ENCODE results near the gene KPNA1. TPM values are rescaled to one million over a fixed set of nuclear protein-coding genes. Genes with fewer than 3 reads are reported as not detected.

Gene KPNA1
- polyA plus RNA-seq, 1 of the 3 experiments (the other 2 are of a cell fraction), result 21.6 TPM

GRCh38 chr3:122410639-122411038 is 104.1 kb downstream of the KPNA1 start:
- Histone ChIP-seq H3K79me2 (ENCODE audit: insufficient read depth) (peaks cover 39% of the 10 kb centered on the region), H3K4me3 (ENCODE audit: low read depth in 2 of 2, low read length in 1 of 2) (no peak overlapping the region), H3K27me3 (ENCODE audit: insufficient read depth) (no peaks in the 10 kb centered on the region), H3K4me1 (ENCODE audit: control insufficient read depth in 1 of 2, insufficient read depth in 2 of 2, low read depth in 1 of 2, low read length in 1 of 2) (peaks cover 7 to 8% of the 10 kb centered on the region in 2 experiments; a peak in 3 of 4 replicates), H3K9me2 (no peaks in the 10 kb centered on the region), H2AFZ (ENCODE audit: low read depth) (no peak overlapping the region), H3K9me3 (no peaks in the 10 kb centered on the region), H3K27ac (ENCODE audit: low read depth in 2 of 2, low read length in 1 of 2) (no peak overlapping the region), H3K9ac (no peak overlapping the region), H4K20me1 (ENCODE audit: insufficient read depth) (no peaks in the 10 kb centered on the region), H3K4me2 (no peak overlapping the region), H3K36me3 (replicated peaks in 1 of 2; ENCODE audit: control insufficient read depth in 1 of 2, insufficient read depth in 2 of 2, low read length in 1 of 2) (peaks cover 37 to 46% of the 10 kb centered on the region in 2 experiments), H3F3A (replicated peaks; ENCODE audit: insufficient read depth) (peaks cover 2% of the 10 kb centered on the region)
- POLR2A ChIA-PET, result no interaction called here
- CTCF ChIA-PET, result interaction anchor here (1.0 to 1.2 kb wide), 2 partner anchors 18 to 53 kb away, joined by 3 to 6 read pairs; no protein-coding TSS in a partner anchor
- TF ChIP-seq FOXM1 (IDR thresholded peaks at IDR 0.05; ENCODE audit: low read depth), result no peak
- no peak for TF ChIP-seq RCOR1 (IDR thresholded peaks at IDR 0.05; ENCODE audit: low read length)
- TF ChIP-seq YY1 (IDR thresholded peaks at IDR 0.05; ENCODE audit: low read depth), result no peak
- TF ChIP-seq RAD21 (IDR thresholded peaks at IDR 0.05; ENCODE audit: low read length), result no peak
- no peak for TF ChIP-seq POLR2AphosphoS5 (IDR thresholded peaks at IDR 0.05; ENCODE audit: low read depth, low read length)
- TF ChIP-seq SIN3A (IDR thresholded peaks at IDR 0.05; ENCODE audit: borderline replicate concordance, low read depth, low read length), result no peak
- TF ChIP-seq, protein P1, sequence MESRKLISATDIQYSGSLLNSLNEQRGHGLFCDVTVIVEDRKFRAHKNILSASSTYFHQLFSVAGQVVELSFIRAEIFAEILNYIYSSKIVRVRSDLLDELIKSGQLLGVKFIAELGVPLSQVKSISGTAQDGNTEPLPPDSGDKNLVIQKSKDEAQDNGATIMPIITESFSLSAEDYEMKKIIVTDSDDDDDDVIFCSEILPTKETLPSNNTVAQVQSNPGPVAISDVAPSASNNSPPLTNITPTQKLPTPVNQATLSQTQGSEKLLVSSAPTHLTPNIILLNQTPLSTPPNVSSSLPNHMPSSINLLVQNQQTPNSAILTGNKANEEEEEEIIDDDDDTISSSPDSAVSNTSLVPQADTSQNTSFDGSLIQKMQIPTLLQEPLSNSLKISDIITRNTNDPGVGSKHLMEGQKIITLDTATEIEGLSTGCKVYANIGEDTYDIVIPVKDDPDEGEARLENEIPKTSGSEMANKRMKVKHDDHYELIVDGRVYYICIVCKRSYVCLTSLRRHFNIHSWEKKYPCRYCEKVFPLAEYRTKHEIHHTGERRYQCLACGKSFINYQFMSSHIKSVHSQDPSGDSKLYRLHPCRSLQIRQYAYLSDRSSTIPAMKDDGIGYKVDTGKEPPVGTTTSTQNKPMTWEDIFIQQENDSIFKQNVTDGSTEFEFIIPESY (IDR thresholded peaks at IDR 0.05; ENCODE audit: borderline replicate concordance, low read depth), result no peak
- TF ChIP-seq NRF1 (IDR thresholded peaks at IDR 0.05; ENCODE audit: low read depth, low read length), result no peak
- TF ChIP-seq MEF2A (IDR thresholded peaks at IDR 0.05; ENCODE audit: borderline replicate concordance, low read depth), result no peak
- TF ChIP-seq, protein P2, sequence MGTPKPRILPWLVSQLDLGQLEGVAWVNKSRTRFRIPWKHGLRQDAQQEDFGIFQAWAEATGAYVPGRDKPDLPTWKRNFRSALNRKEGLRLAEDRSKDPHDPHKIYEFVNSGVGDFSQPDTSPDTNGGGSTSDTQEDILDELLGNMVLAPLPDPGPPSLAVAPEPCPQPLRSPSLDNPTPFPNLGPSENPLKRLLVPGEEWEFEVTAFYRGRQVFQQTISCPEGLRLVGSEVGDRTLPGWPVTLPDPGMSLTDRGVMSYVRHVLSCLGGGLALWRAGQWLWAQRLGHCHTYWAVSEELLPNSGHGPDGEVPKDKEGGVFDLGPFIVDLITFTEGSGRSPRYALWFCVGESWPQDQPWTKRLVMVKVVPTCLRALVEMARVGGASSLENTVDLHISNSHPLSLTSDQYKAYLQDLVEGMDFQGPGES (IDR thresholded peaks at IDR 0.05; ENCODE audit: low read depth, low read length), result no peak
- TF ChIP-seq NFIC (IDR thresholded peaks at IDR 0.05; ENCODE audit: borderline replicate concordance), result no peak
- no peak for TF ChIP-seq JUND (IDR thresholded peaks at IDR 0.05)
- no peak for TF ChIP-seq USF2 (IDR thresholded peaks at IDR 0.05; ENCODE audit: borderline replicate concordance, low read depth, low read length)
- DNase-seq, result no peak
- 81% methylated on average over 6 of the region's 6 CpGs for WGBS (ENCODE audit: low lambda C conversion rate)

GRCh38 chr3:122410111-122410510 is 104.6 kb downstream of the KPNA1 start:
- no peak for DNase-seq
- Histone ChIP-seq H3K9ac (no peak overlapping the region), H3K4me2 (no peak overlapping the region), H3K79me2 (ENCODE audit: insufficient read depth) (peaks cover 33% of the 10 kb centered on the region), H3K36me3 (replicated peaks in 1 of 2; ENCODE audit: control insufficient read depth in 1 of 2, insufficient read depth in 2 of 2, low read length in 1 of 2) (peaks cover 37 to 46% of the 10 kb centered on the region in 2 experiments), H3K4me1 (ENCODE audit: control insufficient read depth in 1 of 2, insufficient read depth in 2 of 2, low read depth in 1 of 2, low read length in 1 of 2) (peaks cover 5 to 8% of the 10 kb centered on the region in 2 experiments; a peak in 3 of 4 replicates), H2AFZ (ENCODE audit: low read depth) (no peak overlapping the region), H3K9me2 (no peaks in the 10 kb centered on the region), H3K9me3 (no peaks in the 10 kb centered on the region), H3K27ac (ENCODE audit: low read depth in 2 of 2, low read length in 1 of 2) (no peak overlapping the region), H4K20me1 (ENCODE audit: insufficient read depth) (no peaks in the 10 kb centered on the region), H3K27me3 (ENCODE audit: insufficient read depth) (no peaks in the 10 kb centered on the region), H3K4me3 (ENCODE audit: low read depth in 2 of 2, low read length in 1 of 2) (no peak overlapping the region), H3F3A (replicated peaks; ENCODE audit: insufficient read depth) (peaks cover 2% of the 10 kb centered on the region)
- POLR2A ChIA-PET, result no interaction called here
- 84% methylated on average over 4 of the region's 4 CpGs for WGBS (ENCODE audit: low lambda C conversion rate)
- CTCF ChIA-PET, result interaction anchor here (1.2 kb wide), 1 partner anchor 26 kb away, joined by 4 read pairs; the partner anchor contains the start of gene FAM162A
- TF ChIP-seq FOXM1 (IDR thresholded peaks at IDR 0.05; ENCODE audit: low read depth), result no peak
- TF ChIP-seq USF2 (IDR thresholded peaks at IDR 0.05; ENCODE audit: borderline replicate concordance, low read depth, low read length), result no peak
- TF ChIP-seq EP300 (IDR thresholded peaks at IDR 0.05; ENCODE audit: borderline replicate concordance in 1 of 2, low read depth in 1 of 2, low read length in 1 of 2), result no peak
- no peak for TF ChIP-seq EZH2phosphoT487 (IDR thresholded peaks at IDR 0.05; ENCODE audit: borderline replicate concordance, low read depth)
- TF ChIP-seq CTCF (IDR thresholded peaks at IDR 0.05), result no peak
- TF ChIP-seq RAD21 (IDR thresholded peaks at IDR 0.05; ENCODE audit: low read length), result no peak
- TF ChIP-seq TCF12 (IDR thresholded peaks at IDR 0.05), result no peak
- no peak for TF ChIP-seq RCOR1 (IDR thresholded peaks at IDR 0.05; ENCODE audit: low read length)
- TF ChIP-seq SMC3 (IDR thresholded peaks at IDR 0.05; ENCODE audit: low read depth, low read length), result no peak
- TF ChIP-seq TAF1 (IDR thresholded peaks at IDR 0.05; ENCODE audit: borderline replicate concordance, low read depth, low read length), result no peak
- no peak for TF ChIP-seq RXRA (IDR thresholded peaks at IDR 0.05; ENCODE audit: borderline replicate concordance, low read depth)
- no peak for TF ChIP-seq MXI1 (IDR thresholded peaks at IDR 0.05; ENCODE audit: low read depth, low read length)
- TF ChIP-seq SIN3A (IDR thresholded peaks at IDR 0.05; ENCODE audit: borderline replicate concordance, low read depth, low read length), result no peak
- TF ChIP-seq MEF2A (IDR thresholded peaks at IDR 0.05; ENCODE audit: borderline replicate concordance, low read depth), result no peak

Measured in SK-N-SH (cell line).